GM12891 (cell line): ENCODE measurements around the gene GEN1.

Experiments used
- POLR2A ChIP-seq: IDR thresholded peaks from 2 replicates; pipeline ENCODE4 v1.6.1; 2011; ENCODE audit warnings: low read depth, low read length, control low read depth
- POLR2AphosphoS5 ChIP-seq: IDR thresholded peaks from 2 replicates; pipeline ENCODE4 v1.6.1; 2011; ENCODE audit warnings: low read depth, low read length, control low read depth
- POU2F2 ChIP-seq: IDR thresholded peaks from 2 replicates; pipeline ENCODE4 v1.6.1; 2011; ENCODE audit warnings: low read depth, mild to moderate bottlenecking, control low read depth, low read length, moderate library complexity
- SPI1 ChIP-seq: IDR thresholded peaks from 2 replicates; pipeline ENCODE4 v1.6.1; 2011; ENCODE audit warnings: low read depth, low read length, control low read depth
- TAF1 ChIP-seq: IDR thresholded peaks from 2 replicates; pipeline ENCODE4 v1.6.1; 2011; ENCODE audit warnings: low read depth, low read length, control low read depth

GRCh38 chr2:17800693-17801458 lies 46.9 kb downstream of the GEN1 start:
- no peak for TF ChIP-seq POLR2AphosphoS5
- TF ChIP-seq POLR2A = no peak
- TF ChIP-seq SPI1 = no peak
- no peak for TF ChIP-seq POU2F2
- no peak for TF ChIP-seq TAF1
